Measurements from ENCODE around the gene CDH24. TPM values are rescaled to one million over a fixed set of nuclear protein-coding genes. Genes with fewer than 3 reads are reported as not detected.

The CDH24 gene
- polyA plus RNA-seq, 3 donors, result 21.7 to 37.3 (median 29.0) TPM

- no peak for DNase-seq (ENCODE audit: extremely low read depth in 1 of 11, low read depth in 9 of 11, low spot score in 4 of 11)
Observed at GRCh38 chr14:23052671-23053070, 4.6 kb downstream of the CDH24 start.

- DNase-seq (ENCODE audit: extremely low read depth in 1 of 11, low read depth in 9 of 11, low spot score in 4 of 11), result no peak
Observed at GRCh38 chr14:23052182-23052623, 5.1 kb downstream of the CDH24 start.

GRCh38 chr14:23051141-23052057, 5.9 kb downstream of the CDH24 start:
- DNase-seq (ENCODE audit: extremely low read depth in 1 of 11, low read depth in 9 of 11, low spot score in 4 of 11), result no peak

DNA sequence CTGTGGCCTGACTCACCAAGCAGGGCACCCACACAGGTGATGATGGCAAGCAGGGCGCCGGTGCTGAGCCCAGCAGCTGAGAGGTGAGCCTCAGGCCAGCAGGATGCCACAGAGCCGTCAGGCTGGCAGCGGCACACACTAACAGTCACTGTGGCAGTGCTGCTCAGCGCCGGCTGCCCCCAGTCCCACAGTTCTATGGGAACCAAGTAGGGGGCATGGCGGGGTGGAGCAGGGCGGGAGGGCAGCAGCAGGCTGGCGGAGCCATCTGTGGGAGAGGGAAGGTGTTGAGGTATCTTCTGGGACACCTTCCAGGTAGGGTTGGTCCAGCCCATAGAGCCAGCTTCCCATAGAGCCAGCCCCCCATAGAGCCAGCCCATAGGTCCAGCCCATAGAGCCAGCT, 8.3 kb downstream of the CDH24 start:
- DNase-seq (ENCODE audit: extremely low read depth in 1 of 11, low read depth in 9 of 11, low spot score in 4 of 11), result no peak

DNA sequence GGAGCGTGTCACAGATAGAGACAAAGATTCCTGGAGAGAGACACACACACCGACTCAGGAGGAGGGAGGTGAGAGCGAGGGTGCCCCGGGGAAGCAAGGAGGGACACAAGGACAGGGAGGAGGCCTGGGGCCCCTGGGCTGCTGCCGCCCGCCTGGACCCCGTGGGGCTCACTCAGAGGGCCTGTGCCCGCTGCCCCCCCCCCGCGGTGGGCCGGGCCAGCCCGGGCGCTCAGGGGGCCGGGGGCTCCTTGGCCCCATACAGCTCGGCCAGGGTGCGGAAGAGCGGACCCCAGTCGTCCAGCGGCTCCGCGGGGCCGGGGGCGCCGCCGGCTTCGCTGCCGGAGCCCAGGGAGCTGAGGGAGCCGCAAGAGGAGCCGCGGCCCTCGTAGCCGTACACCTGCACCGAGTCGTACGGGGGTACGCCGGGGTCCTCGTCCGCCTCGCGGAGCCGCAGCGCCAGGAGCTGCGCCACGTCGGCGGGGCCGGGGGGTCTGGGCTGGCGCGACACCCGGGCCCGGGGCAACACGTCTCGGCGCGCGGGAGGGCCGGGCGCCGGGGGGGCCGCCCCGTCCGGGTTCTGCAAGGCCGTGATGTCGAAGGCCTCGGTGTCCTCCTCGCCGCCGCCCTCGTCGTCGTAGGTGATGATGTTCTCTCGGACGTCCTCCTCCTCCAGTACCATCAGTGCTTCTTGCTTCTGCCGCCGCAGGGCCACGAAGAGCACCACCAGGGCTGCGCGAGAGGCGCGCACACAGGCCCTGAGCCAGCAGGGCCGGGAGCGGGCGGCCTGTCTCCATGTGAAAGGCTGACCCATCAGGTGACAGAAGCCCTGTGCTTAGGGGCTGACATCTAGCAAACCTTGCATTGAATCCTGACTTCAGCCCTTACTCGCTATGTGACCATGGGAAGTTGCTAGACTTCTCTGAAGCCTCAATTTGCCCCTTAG, 9.3 kb downstream of the CDH24 start:
- no peak for DNase-seq (ENCODE audit: extremely low read depth in 1 of 11, low read depth in 9 of 11, low spot score in 4 of 11)

GRCh38 chr14:23047034-23047634, 10.2 kb downstream of the CDH24 start:
- DNase-seq (ENCODE audit: extremely low read depth in 1 of 11, low read depth in 9 of 11, low spot score in 4 of 11), result no peak

DNA sequence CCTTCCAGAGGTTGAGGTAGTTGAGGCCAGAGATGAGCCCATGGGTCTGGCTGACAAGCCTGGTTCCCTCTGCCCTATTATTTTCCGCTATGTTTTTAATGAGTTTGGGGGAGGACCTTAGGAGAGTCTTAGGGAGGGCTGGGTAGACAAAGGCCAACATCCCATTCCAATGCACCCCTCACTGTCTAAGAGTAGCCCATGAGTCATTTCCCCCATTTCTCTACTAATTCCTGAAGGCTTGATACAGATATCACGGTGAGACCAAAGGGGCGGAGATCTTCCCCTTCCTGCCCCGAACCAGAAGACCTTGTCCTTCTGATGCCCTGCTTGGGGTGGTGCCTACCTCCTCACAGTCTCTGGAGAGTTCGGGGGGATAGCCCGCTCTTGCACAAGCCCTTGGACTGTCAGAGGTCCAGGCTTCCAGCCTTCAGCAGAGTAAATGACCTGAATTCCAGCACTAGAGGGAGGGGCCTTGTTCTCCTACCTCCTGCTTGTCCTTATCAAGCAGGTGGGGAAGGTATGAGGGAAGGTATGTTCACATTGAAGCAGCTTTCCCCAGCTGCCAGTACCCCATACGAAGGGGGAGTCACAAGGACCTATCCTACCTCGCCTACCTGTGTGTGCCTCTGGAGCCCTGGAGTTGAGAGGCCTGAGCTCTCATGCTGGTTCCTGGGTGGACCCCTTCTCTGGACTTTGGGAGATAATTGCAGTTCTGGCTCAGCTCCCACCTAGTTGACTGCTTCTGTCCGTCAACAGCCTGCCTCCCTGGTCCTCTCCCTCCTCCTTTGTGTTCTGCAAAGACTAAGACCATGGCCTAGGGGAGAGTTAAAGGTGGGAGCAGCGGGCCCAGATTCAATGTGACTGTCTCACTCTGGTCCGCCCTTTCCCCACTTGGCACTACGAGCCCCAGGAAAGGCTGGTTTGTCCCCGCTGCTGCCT, 11.6 kb downstream of the CDH24 start:
- no peak for DNase-seq (ENCODE audit: extremely low read depth in 1 of 11, low read depth in 9 of 11, low spot score in 4 of 11)

DNA sequence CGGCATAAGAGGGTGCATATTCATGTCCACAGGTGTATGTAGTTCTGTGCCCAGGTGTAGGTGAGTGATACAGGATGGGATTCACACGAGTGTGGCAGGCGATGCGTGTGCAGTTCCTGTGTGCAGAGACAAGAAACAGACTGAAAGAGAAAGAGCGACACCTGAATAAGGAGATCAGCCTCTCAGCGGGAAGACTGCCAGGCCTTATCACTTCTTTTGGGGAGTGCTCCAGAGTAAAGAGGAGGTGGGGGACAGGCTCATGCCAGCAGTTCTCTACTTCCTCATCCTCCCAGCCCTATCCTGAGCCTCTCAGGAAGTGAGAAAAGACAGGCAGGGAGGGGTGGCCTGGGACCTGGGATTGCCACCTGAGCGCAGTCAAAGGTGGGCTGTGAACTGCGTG, 12.5 kb downstream of the CDH24 start:
- DNase-seq (ENCODE audit: extremely low read depth in 1 of 11, low read depth in 9 of 11, low spot score in 4 of 11), result no peak

DNA sequence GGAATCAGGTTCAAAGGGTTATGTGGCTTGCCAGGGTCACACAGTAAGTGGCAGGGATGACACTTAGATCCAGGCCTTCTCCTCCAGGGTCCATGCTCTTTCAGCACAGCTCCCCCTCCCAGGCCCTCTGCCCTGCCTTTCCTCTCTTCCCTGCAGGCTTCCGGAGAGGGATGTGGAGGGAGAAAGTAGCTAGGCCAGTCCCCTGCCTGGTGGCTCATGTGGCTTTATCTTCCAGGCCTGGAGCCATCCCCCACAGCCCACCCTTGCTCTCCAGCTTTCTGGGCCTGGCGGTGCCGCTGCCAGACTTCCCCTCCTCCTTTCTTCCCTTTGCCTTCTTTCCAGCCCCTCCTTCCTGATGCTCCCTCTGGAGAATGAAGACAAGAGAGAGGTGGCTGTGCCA, 13.6 kb downstream of the CDH24 start:
- DNase-seq (ENCODE audit: extremely low read depth in 1 of 11, low read depth in 9 of 11, low spot score in 4 of 11), result no peak

DNA sequence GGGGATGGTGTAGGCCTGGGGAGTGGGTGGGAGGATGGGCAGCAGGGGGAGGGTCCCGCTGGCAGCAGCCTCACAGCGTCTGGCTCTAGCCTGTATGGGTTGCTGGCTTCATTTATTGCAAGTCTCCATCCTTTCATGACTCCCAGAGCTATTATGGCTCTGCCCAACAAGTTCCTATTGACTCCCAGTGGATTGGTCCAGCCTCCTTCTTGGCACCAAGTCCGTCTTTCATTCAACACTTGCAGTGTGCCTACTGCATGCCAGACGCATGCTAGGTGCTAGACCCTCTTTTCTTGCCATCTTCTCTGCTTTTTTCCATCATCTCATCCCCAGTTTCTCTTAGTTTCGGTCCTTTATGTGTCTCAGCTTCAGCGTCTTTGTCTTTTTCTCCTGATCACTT, 14.2 kb downstream of the CDH24 start:
- no peak for DNase-seq (ENCODE audit: extremely low read depth in 1 of 11, low read depth in 9 of 11, low spot score in 4 of 11)

GRCh38 chr14:23042162-23042965, 15.0 kb downstream of the CDH24 start, which contains the start of gene PSMB11:
TSS of gene PSMB11 (plus strand) at chr14:23042212. CDS start at chr14:23042226, 14 bp downstream.
- DNase-seq (ENCODE audit: extremely low read depth in 1 of 11, low read depth in 9 of 11, low spot score in 4 of 11), result no peak

GRCh38 chr14:23041729-23042128, 15.6 kb downstream of the CDH24 start:
- DNase-seq (ENCODE audit: extremely low read depth in 1 of 11, low read depth in 9 of 11, low spot score in 4 of 11), result no peak

- no peak for DNase-seq (ENCODE audit: extremely low read depth in 1 of 11, low read depth in 9 of 11, low spot score in 4 of 11)
Observed at GRCh38 chr14:23040100-23040499, 17.2 kb downstream of the CDH24 start.

GRCh38 chr14:23035303-23036144, 21.8 kb downstream of the CDH24 start:
- DNase-seq (ENCODE audit: extremely low read depth in 1 of 11, low read depth in 9 of 11, low spot score in 4 of 11), result no peak

DNA sequence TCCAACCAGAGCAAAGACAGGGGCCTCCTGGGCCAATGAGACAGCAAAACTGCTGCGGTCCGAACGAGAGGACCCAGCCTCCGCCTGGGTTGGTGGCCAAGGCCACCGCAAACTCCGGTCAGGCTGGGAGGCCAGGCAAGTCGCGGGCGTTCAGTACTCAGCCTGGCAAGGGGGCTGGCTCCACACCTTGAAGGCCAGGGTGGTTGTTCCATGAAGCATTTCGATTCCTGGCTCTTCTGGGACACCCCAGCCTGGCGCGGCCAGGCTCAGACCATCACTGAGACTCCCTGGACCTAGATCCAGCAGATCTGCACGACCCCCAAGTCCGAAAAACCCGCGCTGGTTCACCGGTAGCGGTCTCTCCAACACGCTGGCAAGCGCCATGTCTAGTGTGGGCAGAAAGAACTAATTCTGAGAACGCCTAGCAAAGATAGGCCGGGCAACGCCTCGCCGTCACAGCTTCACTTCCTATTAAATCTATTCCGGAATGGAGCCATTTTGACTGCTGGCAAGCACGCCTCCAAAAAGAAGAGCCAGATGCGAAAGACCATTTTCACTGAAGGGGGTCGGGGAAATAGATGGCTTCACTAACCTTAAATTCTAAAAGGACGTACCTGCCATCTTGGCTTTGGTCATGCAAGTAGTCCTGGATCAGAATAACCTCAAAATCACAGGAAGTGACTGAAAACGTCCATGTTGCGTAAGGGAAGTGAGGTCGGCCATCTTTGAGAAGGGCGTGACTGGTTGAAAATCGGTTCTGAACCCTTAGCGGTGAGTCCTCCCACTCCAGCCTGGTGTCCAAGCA, 22.6 kb downstream of the CDH24 start, which contains the start of gene PSMB5:
TSS of gene PSMB5 (minus strand) at position 403 of the 805 bp plus-strand sequence. CDS start at position 384, 19 bp downstream.
- DNase-seq (ENCODE audit: extremely low read depth in 1 of 11, low read depth in 9 of 11, low spot score in 4 of 11), result peak; percentile 81 to 98 (median 93)

Measured in renal cortex interstitium (tissue), 11 donors.